Psoas muscle (tissue), 8 donors: ENCODE measurements around the gene STT3B. TPM values are rescaled to one million over a fixed set of nuclear protein-coding genes. Genes with fewer than 3 reads are reported as not detected.

Source experiments
- ATAC-seq, 4 donors: fragments of 200-7000 bp; cut with Tn5 transposase; one replicate each; pipeline ENCODE4 v1.9.1; 2020; ENCODE audit warnings: moderate library complexity in 3 of 4, mild to moderate bottlenecking in 2 of 4
- DNase-seq, 2 donors: peaks; one replicate each; pipeline ENCODE4 v3.0.0-alpha.2; 2020
- H3K27ac ChIP-seq: fragments of 200-600 bp; one replicate; pipeline ENCODE4 v1.8.0; 2022
- H3K27me3 ChIP-seq, 3 donors: fragments of 200-600 bp in 1 of 3; one replicate each; pipeline versions ENCODE4 v1.6.1 to v1.8.0; 2013 to 2022; ENCODE audit warnings: low read length in 2 of 3, mild to moderate bottlenecking in 2 of 3, moderate library complexity in 1 of 3; ENCODE audit not compliant: insufficient read depth in 3 of 3
- H3K36me3 ChIP-seq, 2 donors: fragments of 200-600 bp in 1 of 2; one replicate each; pipeline versions ENCODE4 v1.6.1 to v1.8.0; 2013 to 2022; ENCODE audit warnings: low read depth in 1 of 2, mild to moderate bottlenecking in 1 of 2, moderate library complexity in 1 of 2; ENCODE audit not compliant: insufficient read depth in 1 of 2
- H3K4me1 ChIP-seq: fragments of 200-600 bp; one replicate; pipeline ENCODE4 v1.8.0; 2022
- H3K4me3 ChIP-seq: fragments of 200-600 bp; one replicate; pipeline ENCODE4 v1.8.0; 2022; ENCODE audit warnings: mild to moderate bottlenecking
- H3K9me3 ChIP-seq: fragments of 200-600 bp; one replicate; pipeline ENCODE4 v1.8.0; 2022
- WGBS, 3 donors: extraction: QIAGEN DNeasy Blood & Tissue Kit; methylation state at CpG; one replicate each; pipeline versions ENCODE4 v1.1.6 to v1.1.7; 2013; 5-methylcytosine and 5-hydroxymethylcytosine counted together
- intact Hi-C, 2 donors: fragments of 100-400 bp; cut with DNase I; formaldehyde crosslinking; loops; one replicate each; pipeline versions ENCODE4 v1.11.0 to v1.14.2; 2022
- polyA plus RNA-seq, 3 donors: library from polyadenylated mRNA; stranded (reverse); fragments of 200-250 nt; gene quantifications; one replicate each; pipeline ENCODE4 v1.2.3, GENCODE V29; 2013
- total RNA-seq, 4 donors: library from RNA; stranded (reverse); fragmentation: NEBNext Ultra II Directional in 2 of 4; extraction: Animal tissue kit (Norgen Biotek cat#: 25700) in 2 of 4; gene quantifications; one replicate each; pipeline versions ENCODE4 v1.2.1 to v1.2.4, GENCODE V29; 2021 to 2023
- TF ChIP-seq, protein P1 (sequence below): fragments of 200-600 bp; IDR thresholded peaks from one replicate; pipeline ENCODE4 v1.8.0; 2022; ENCODE audit warnings: antibody characterized with exemption
- donor health status: healthy with polysubstance abuse.
- donor health status: DM: no; HTN: no; CAD: no; lungs with moderate emphysema.
- donor health status: Bipolar disorder and iron deficiency.
- donor health status: healthy.
- donor health status: DM: yes; HTN: yes; CAD: no.
- donor health status: DM: no; HTN: no; CAD: no.
- donor health status: DM: no; HTN: no; CAD: no.
- donor health status: DM: yes; HTN: yes; CAD: no.

Gene STT3B
- total and polyA plus RNA-seq, 7 donors = 33.8 to 95.5 (median 56.9) TPM

DNA sequence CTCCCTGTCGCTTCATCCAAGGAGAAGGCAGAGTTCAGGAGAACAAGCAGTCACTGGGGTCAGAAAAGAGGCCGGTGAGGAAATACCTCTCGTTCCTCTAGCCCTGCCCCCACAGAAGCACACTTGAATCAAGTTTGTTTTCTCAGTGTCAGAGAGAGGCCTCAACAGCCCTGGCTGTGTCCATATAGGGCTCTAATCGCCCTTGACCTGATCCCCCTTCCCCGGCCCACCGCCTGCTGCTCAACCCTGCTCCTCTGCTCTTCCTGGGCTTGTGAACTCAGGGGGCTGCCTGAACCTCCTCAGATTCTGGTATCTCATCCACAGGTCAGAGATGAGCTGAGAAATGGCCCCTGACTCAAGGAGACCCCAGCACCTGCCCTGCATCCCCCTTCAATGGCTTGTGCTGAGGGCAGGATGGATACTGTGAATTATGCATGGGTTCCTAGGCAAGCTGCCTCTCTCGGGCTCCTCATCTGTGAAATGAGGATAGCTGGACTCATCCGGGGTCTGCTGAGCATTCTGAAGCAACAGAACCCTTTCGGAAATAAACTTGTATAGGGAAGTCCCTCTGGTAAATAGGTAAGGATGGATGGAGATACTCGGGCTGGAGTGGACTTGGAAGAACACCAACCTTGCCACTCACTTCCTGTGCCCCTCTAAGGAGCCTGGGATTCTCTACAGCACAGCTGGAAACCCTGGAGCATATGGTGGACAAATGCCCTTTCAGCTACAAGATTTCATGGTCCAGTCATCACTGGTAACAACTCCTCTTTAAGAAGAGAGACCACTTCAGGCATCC, 147.5 kb downstream of the STT3B start:
- 77 to 86% (median 83%) methylated on average over 10 of the region's 10 CpGs for WGBS, 3 donors

More for the DNA sequence above, 147.5 kb downstream of the STT3B start:
- ATAC-seq (no peak), DNase-seq (no peak)
- Histone ChIP-seq H3K36me3 (no peaks in the 10 kb centered on the region), H3K27me3 (no peaks in the 10 kb centered on the region), H3K4me3 (no peak overlapping the region), H3K27ac (no peak overlapping the region), H3K4me1 (no peaks in the 10 kb centered on the region), H3K9me3 (no peaks in the 10 kb centered on the region)
- TF ChIP-seq, protein P1, sequence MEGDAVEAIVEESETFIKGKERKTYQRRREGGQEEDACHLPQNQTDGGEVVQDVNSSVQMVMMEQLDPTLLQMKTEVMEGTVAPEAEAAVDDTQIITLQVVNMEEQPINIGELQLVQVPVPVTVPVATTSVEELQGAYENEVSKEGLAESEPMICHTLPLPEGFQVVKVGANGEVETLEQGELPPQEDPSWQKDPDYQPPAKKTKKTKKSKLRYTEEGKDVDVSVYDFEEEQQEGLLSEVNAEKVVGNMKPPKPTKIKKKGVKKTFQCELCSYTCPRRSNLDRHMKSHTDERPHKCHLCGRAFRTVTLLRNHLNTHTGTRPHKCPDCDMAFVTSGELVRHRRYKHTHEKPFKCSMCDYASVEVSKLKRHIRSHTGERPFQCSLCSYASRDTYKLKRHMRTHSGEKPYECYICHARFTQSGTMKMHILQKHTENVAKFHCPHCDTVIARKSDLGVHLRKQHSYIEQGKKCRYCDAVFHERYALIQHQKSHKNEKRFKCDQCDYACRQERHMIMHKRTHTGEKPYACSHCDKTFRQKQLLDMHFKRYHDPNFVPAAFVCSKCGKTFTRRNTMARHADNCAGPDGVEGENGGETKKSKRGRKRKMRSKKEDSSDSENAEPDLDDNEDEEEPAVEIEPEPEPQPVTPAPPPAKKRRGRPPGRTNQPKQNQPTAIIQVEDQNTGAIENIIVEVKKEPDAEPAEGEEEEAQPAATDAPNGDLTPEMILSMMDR = no peak
- intact Hi-C loops = no loop called here
